ENCODE data around the gene CSTB. TPM values are rescaled to one million over a fixed set of nuclear protein-coding genes. Genes with fewer than 3 reads are reported as not detected.
A peak's percentile ranks its signal among the peaks of the same experiment; 100 is the strongest.

Gene CSTB
- total RNA-seq, 1 donor from 2014 or later = 7.1 TPM

- H3K9me3 Mint-ChIP-seq = peaks cover 8% of the 10 kb centered on the region
- no peaks in the 10 kb centered on the region for H3K36me3 Mint-ChIP-seq
Observed at GRCh38 chr21:43817157-43818086, 41.3 kb upstream of the CSTB start.

DNA sequence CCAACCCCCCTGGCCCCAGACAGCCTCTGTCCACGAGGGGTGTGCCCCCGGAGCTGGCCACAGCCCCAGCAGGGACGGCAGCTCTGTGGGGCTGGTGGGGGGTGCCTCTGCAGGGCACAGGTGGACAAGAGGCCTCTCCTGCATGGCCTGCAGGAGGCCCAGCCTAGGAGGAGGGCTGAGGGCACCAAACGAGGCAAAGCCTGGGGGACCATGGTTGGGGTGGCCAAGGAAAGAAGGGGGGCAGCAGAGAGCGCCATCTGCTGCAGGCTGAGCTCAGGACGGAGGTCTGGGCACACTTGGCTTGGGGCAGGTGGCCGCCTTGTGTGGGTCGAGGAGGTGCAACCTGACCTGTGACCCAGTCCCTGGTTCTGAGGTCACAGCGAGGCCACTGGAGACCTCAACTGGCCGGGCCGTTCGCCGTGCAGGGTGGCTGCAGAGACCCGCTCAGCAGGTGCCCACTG is 40.5 kb upstream of the CSTB start:
- Histone ChIP-seq H3F3A (ENCODE audit: low read depth) (peaks cover 9% of the 10 kb centered on the region), H3K4me3 (no peak overlapping the region), H3K4me2 (no peak overlapping the region), H4K20me1 (ENCODE audit: low read depth) (no peaks in the 10 kb centered on the region), H3K79me2 (ENCODE audit: low read depth) (no peaks in the 10 kb centered on the region), H3K27ac (no peak overlapping the region), H3K27me3 (no peaks in the 10 kb centered on the region), H3K9ac (no peak overlapping the region), H3K36me3 (no peaks in the 10 kb centered on the region), H3K4me1 (peaks cover 10% of the 10 kb centered on the region), H2AFZ (replicated peaks) (no peak overlapping the region), H3K9me3 (ENCODE audit: low read depth) (no peaks in the 10 kb centered on the region)
- DNase-seq (ENCODE audit: low spot score) = no peak
- Mint-ChIP-seq H3K4me1 (peaks cover 16% of the 10 kb centered on the region), H3K27me3 (ENCODE audit: insufficient read depth, low read depth) (peaks cover 9% of the 10 kb centered on the region), H3K36me3 (no peaks in the 10 kb centered on the region), H3K27ac (no peak overlapping the region), H3K4me3 (no peak overlapping the region), H3K9me3 (peaks cover 8% of the 10 kb centered on the region)
- TF ChIP-seq EZH2 (IDR thresholded peaks at IDR 0.05) = no peak
- peak; percentile 28 for TF ChIP-seq CTCF (IDR thresholded peaks at IDR 0.05)

More at GRCh38 chr21:43817157-43818086, 41.3 kb upstream of the CSTB start:
- Histone ChIP-seq H3K9ac (no peak overlapping the region), H2AFZ (replicated peaks) (no peak overlapping the region), H3K27me3 (no peaks in the 10 kb centered on the region), H3F3A (ENCODE audit: low read depth) (peaks cover 9% of the 10 kb centered on the region), H3K4me3 (no peak overlapping the region), H3K4me2 (no peak overlapping the region), H4K20me1 (ENCODE audit: low read depth) (no peaks in the 10 kb centered on the region), H3K4me1 (peaks cover 9% of the 10 kb centered on the region), H3K79me2 (ENCODE audit: low read depth) (no peaks in the 10 kb centered on the region), H3K27ac (no peak overlapping the region), H3K9me3 (ENCODE audit: low read depth) (no peaks in the 10 kb centered on the region), H3K36me3 (no peaks in the 10 kb centered on the region)
- no peak for DNase-seq (ENCODE audit: low spot score)
- TF ChIP-seq EZH2phosphoT487 (IDR thresholded peaks at IDR 0.05) = no peak
- TF ChIP-seq EZH2 (IDR thresholded peaks at IDR 0.05) = no peak
- TF ChIP-seq CTCF (IDR thresholded peaks at IDR 0.05) = no peak
- peaks cover 16% of the 10 kb centered on the region for H3K4me1 Mint-ChIP-seq
- no peak overlapping the region for H3K27ac Mint-ChIP-seq
- peaks cover 9% of the 10 kb centered on the region for H3K27me3 Mint-ChIP-seq (ENCODE audit: insufficient read depth, low read depth)
- H3K4me3 Mint-ChIP-seq = no peak overlapping the region

DNA sequence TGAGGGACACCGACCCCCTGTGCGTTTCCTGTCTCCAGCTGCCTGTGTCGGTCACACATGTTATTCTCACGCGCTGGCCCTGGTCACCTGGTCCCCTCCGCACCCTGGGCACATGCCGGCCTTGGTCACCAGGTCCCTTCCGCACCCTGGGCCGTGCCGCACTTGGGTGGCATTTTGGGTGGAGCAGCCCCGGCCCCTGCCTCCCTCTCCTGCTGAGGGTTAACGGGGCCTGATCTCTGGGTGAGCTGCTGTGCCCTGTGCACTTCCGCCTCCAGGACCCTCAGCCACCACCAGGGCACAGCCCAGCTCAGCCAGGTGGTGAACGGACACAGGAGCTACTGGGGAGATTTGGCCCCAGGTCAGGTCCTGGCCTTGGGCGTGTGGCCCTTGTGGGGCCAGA is 39.9 kb upstream of the CSTB start:
- Histone ChIP-seq H3K4me1 (peaks cover 16% of the 10 kb centered on the region), H3K9me3 (ENCODE audit: low read depth) (no peaks in the 10 kb centered on the region), H3K4me3 (no peak overlapping the region), H3K36me3 (no peaks in the 10 kb centered on the region), H4K20me1 (ENCODE audit: low read depth) (no peaks in the 10 kb centered on the region), H3F3A (ENCODE audit: low read depth) (peaks cover 9% of the 10 kb centered on the region), H2AFZ (replicated peaks) (no peak overlapping the region), H3K27ac (no peak overlapping the region), H3K27me3 (no peaks in the 10 kb centered on the region), H3K79me2 (ENCODE audit: low read depth) (no peaks in the 10 kb centered on the region), H3K9ac (no peak overlapping the region), H3K4me2 (no peak overlapping the region)
- Mint-ChIP-seq H3K27ac (no peak overlapping the region), H3K9me3 (peaks cover 6% of the 10 kb centered on the region), H3K36me3 (no peaks in the 10 kb centered on the region), H3K4me1 (peaks cover 16% of the 10 kb centered on the region), H3K27me3 (ENCODE audit: insufficient read depth, low read depth) (peaks cover 8% of the 10 kb centered on the region), H3K4me3 (no peak overlapping the region)
- TF ChIP-seq CTCF (IDR thresholded peaks at IDR 0.05) = no peak
- TF ChIP-seq EZH2phosphoT487 (IDR thresholded peaks at IDR 0.05) = no peak
- TF ChIP-seq EZH2 (IDR thresholded peaks at IDR 0.05) = no peak
- DNase-seq (ENCODE audit: low spot score) = no peak
